SU-DHL-6 (cell line): ENCODE measurements around the gene HMGA1.

ENCODE experiments used
- EZH2phosphoT487 ChIP-seq: fragments of 200-600 bp; sonication (generic), shearing (Covaris generic); conservative IDR thresholded peaks from 2 replicates; pipeline ENCODE4 v1.6.1; 2018; ENCODE audit warnings: mild to moderate bottlenecking, antibody characterized with exemption, low read length, moderate library complexity, mixed read lengths
- TF ChIP-seq, protein P1 (sequence below): fragments of 200-600 bp; sonication (generic); IDR thresholded peaks from one replicate; pipeline ENCODE4 v1.5.1; 2017; ENCODE audit warnings: antibody characterized with exemption, mild to moderate bottlenecking, low read length, moderate library complexity; ENCODE audit not compliant: insufficient read depth, poor library complexity, severe bottlenecking

DNA sequence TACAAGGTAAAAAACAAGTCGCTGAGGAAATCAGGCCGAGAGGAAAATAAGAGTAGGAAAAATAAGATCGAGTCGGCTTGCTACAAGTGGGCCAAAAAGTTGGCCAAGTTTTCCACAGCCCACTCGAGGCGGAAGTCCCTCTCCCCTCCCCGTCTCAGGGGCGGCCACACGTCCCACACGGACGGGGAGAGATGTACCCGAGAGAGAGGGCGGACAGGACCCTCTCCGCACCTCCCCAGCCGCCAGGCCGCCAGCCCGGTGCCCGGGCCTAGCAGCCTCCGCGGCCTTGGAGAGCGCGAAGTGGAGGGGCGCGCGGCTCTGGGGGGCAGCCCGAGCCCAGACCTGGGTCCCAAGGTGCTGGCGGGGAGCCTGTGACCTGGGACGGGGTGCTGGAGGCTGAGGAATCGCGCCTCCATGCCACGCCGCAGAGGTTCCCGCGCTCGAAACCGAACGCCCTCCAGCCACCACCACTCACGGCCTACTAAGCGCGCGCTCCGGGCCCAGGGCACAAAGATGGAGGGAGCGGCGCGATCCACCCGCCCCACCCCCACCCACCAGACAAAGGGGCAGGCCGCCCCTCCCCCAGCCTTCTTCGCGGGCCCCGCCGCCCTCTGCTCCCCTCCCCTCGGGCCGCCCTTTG is 1.9 kb upstream of the HMGA1 start:
- TF ChIP-seq, protein P1, sequence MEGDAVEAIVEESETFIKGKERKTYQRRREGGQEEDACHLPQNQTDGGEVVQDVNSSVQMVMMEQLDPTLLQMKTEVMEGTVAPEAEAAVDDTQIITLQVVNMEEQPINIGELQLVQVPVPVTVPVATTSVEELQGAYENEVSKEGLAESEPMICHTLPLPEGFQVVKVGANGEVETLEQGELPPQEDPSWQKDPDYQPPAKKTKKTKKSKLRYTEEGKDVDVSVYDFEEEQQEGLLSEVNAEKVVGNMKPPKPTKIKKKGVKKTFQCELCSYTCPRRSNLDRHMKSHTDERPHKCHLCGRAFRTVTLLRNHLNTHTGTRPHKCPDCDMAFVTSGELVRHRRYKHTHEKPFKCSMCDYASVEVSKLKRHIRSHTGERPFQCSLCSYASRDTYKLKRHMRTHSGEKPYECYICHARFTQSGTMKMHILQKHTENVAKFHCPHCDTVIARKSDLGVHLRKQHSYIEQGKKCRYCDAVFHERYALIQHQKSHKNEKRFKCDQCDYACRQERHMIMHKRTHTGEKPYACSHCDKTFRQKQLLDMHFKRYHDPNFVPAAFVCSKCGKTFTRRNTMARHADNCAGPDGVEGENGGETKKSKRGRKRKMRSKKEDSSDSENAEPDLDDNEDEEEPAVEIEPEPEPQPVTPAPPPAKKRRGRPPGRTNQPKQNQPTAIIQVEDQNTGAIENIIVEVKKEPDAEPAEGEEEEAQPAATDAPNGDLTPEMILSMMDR: no peak
- TF ChIP-seq EZH2phosphoT487: no peak
